GM21576 (cell line): ENCODE data around the gene MLEC.
A peak's percentile ranks its signal among the peaks of the same experiment; 100 is the strongest.

Experiments used
- ATAC-seq: cut with Tn5 transposase; IDR thresholded peaks from one replicate; pipeline ENCODE4 v1.9.1; 2021; ENCODE audit warnings: mild to moderate bottlenecking, moderate library complexity; ENCODE audit not compliant: unreplicated experiment

The MLEC gene

GRCh38 chr12:120690978-120691377 is 4.0 kb downstream of the MLEC start:
- ATAC-seq, result no peak

- ATAC-seq, result no peak
These were observed 5.6 kb downstream of the MLEC start for GRCh38 chr12:120692524-120693033.

- ATAC-seq, result no peak
These were observed 6.9 kb downstream of the MLEC start for GRCh38 chr12:120693848-120694247.

- no peak for ATAC-seq
These were observed 9.7 kb downstream of the MLEC start for GRCh38 chr12:120696626-120697025.

GRCh38 chr12:120697344-120697743 is 10.4 kb downstream of the MLEC start:
- no peak for ATAC-seq

- no peak for ATAC-seq
These were observed 11.7 kb downstream of the MLEC start for GRCh38 chr12:120698665-120699064.

GRCh38 chr12:120699553-120699952 is 12.6 kb downstream of the MLEC start:
- ATAC-seq, result no peak

- no peak for ATAC-seq
These were observed 13.9 kb downstream of the MLEC start for GRCh38 chr12:120700886-120701285.

GRCh38 chr12:120702637-120703036 is 15.7 kb downstream of the MLEC start:
- ATAC-seq, result no peak

GRCh38 chr12:120703311-120703942 is 16.5 kb downstream of the MLEC start:
- no peak for ATAC-seq

- no peak for ATAC-seq
These were observed 18.7 kb downstream of the MLEC start for GRCh38 chr12:120705618-120706017.

GRCh38 chr12:120706029-120706428 is 19.1 kb downstream of the MLEC start:
- ATAC-seq, result no peak

- no peak for ATAC-seq
These were observed 21.7 kb downstream of the MLEC start for GRCh38 chr12:120708651-120709050.

- peak; percentile 63 for ATAC-seq
These were observed 23.3 kb downstream of the MLEC start, which contains the start of gene UNC119B for GRCh38 chr12:120710031-120710804. Gene UNC119B, plus strand, starts transcription at chr12:120710458. Its CDS starts 17 bp downstream, at chr12:120710475.

- peak; percentile 31 for ATAC-seq
These were observed 23.9 kb downstream of the MLEC start for GRCh38 chr12:120710805-120711296.

GRCh38 chr12:120711411-120711810 is 24.5 kb downstream of the MLEC start:
- no peak for ATAC-seq

- no peak for ATAC-seq
These were observed 25.7 kb downstream of the MLEC start for GRCh38 chr12:120712610-120713009.

GRCh38 chr12:120713861-120714482 is 27.0 kb downstream of the MLEC start:
- ATAC-seq, result no peak

GRCh38 chr12:120718055-120718454 is 31.1 kb downstream of the MLEC start:
- ATAC-seq, result no peak

GRCh38 chr12:120719072-120719471 is 32.1 kb downstream of the MLEC start:
- no peak for ATAC-seq

- ATAC-seq, result no peak
These were observed 32.7 kb downstream of the MLEC start for GRCh38 chr12:120719496-120720233.
